C4-2B (cell line): ENCODE measurements around the gene LPP.

Experiments
- H3K27ac ChIP-seq: fragments of 450-650 bp; 2 replicates; pipeline ENCODE4 v1.5.1; 2017
- ZFX ChIP-seq: fragments of 450-650 bp; IDR thresholded peaks from 2 replicates; pipeline ENCODE4 v1.6.1; 2017
- TF ChIP-seq, protein P1 (sequence below): fragments of 450-650 bp; conservative IDR thresholded peaks from 2 replicates; pipeline ENCODE4 v1.5.1; 2017; ENCODE audit warnings: mild to moderate bottlenecking

LPP gene

DNA sequence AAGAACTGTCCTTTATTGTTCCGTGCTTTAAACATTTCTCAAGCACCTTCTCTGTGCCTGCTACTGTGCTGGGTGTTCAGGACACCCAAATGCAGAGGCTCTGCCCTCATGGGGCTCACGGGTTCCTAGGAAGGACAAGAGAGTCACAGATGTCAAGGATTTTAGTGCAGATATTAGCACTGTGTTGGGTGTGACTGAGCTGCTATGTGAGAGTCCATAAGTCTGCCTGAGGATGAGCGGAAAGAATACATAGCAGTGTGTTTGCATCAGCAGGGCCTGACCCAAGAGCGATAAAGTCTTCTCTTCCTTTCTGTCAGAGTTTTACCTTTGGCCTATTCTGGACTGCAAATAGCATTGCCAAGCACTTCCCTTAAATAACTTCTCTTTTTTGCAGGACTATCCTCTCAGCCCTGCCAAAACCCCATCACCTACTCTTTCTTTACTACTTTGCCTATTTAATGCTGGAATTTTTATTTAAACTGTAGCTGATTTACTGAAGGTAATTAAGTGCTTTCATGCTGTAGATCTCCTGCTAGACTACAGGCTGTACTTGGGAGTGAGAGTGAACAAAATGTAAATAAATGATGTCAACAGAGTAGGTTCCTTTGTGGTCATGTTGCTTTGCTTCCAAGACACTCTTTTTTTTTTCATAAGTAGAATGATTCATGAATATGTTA, 558.4 kb downstream of the LPP start:
- peak overlapping the region; percentile 7; the same call in 1 of the 2 replicates for H3K27ac ChIP-seq
- TF ChIP-seq, protein P1, sequence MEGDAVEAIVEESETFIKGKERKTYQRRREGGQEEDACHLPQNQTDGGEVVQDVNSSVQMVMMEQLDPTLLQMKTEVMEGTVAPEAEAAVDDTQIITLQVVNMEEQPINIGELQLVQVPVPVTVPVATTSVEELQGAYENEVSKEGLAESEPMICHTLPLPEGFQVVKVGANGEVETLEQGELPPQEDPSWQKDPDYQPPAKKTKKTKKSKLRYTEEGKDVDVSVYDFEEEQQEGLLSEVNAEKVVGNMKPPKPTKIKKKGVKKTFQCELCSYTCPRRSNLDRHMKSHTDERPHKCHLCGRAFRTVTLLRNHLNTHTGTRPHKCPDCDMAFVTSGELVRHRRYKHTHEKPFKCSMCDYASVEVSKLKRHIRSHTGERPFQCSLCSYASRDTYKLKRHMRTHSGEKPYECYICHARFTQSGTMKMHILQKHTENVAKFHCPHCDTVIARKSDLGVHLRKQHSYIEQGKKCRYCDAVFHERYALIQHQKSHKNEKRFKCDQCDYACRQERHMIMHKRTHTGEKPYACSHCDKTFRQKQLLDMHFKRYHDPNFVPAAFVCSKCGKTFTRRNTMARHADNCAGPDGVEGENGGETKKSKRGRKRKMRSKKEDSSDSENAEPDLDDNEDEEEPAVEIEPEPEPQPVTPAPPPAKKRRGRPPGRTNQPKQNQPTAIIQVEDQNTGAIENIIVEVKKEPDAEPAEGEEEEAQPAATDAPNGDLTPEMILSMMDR, result no peak
- no peak for TF ChIP-seq ZFX

DNA sequence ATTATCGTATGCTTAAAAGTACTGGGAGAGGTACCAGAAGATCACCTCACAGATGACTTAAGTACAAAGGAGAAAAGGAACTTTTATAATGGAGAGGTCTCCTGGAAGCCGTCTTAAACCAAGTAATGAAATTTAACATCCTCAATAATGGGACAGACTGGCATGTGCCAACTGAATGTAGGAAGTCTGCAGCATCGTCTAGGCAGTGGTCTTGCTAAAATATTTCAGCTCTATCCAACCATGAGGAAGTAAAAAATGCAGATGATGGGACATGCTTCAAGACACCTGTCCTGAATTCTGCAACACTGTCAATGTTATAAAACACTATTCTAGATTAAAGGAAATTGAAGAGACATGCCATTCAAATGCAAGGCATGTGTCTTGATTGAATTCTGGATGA, 559.0 kb downstream of the LPP start:
- no peak overlapping the region for H3K27ac ChIP-seq
- TF ChIP-seq ZFX, result no peak
- TF ChIP-seq, protein P1, result no peak

DNA sequence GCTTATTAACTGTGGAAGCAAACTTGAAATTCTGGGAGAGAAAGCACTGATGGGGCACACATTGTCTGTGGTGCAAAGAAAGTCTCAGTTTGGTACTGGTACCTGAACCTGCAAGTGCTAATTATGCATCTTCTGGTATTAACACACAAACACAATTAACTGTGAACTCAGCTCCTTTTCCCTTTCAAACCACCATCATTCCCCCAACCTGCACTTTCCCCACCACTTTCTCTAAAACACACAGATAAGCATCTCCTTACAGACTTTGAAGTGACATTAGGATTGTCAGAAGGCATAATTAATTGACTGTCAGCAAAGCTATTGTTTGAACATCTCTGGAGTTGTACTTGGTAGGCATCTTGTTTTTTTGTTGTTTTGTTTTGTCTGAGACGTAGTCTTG, 565.6 kb downstream of the LPP start:
- no peak overlapping the region for H3K27ac ChIP-seq
- TF ChIP-seq ZFX, result no peak
- TF ChIP-seq, protein P1, result no peak

- TF ChIP-seq, protein P1, result no peak
- TF ChIP-seq ZFX, result no peak
- H3K27ac ChIP-seq, result no peak overlapping the region
Measured at GRCh38 chr3:188720215-188720614, 566.3 kb downstream of the LPP start.

- no peak overlapping the region for H3K27ac ChIP-seq
- TF ChIP-seq, protein P1, result no peak
- TF ChIP-seq ZFX, result no peak
Measured at GRCh38 chr3:188720636-188721035, 566.7 kb downstream of the LPP start.

GRCh38 chr3:188721312-188721711, 567.4 kb downstream of the LPP start:
- no peak overlapping the region for H3K27ac ChIP-seq
- TF ChIP-seq, protein P1, result no peak
- TF ChIP-seq ZFX, result no peak

DNA sequence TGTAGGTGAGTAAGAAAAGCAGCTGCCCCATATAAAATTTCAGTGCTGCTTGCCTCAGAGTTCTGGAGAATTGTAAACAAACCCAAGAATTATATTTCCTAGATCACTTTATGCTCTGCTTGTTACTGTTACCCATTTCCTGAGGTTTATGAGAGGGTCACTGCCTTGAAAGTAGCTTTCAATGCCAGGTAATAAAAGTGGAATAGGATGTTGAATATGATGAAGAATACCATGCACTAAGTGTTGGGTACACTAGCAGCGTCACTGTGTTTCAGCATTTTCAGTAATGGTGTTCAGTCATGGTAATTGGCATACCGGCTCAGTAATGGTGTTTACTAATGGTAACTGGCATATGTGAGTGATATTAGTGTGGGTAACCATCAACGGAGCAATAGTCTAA, 568.0 kb downstream of the LPP start:
- no peak overlapping the region for H3K27ac ChIP-seq
- TF ChIP-seq ZFX, result no peak
- TF ChIP-seq, protein P1, result no peak
